GM23248 (cell line): ENCODE results near the gene DOK6. TPM values are rescaled to one million over a fixed set of nuclear protein-coding genes. Genes with fewer than 3 reads are reported as not detected.

Experiments
- DNase-seq: peaks from one replicate; pipeline ENCODE4 v3.0.0-alpha.2; 2015
- H2AFZ ChIP-seq: fragments of 200-600 bp; sonication (generic); 2 replicates; pipeline ENCODE4 v1.6.1; 2016; ENCODE audit warnings: antibody characterized with exemption
- H3F3A ChIP-seq: fragments of 200-600 bp; sonication (generic); 2 replicates; pipeline ENCODE4 v1.6.1; 2016; ENCODE audit warnings: mild to moderate bottlenecking, antibody characterized with exemption, mixed run types; ENCODE audit not compliant: insufficient read depth
- H3K27ac ChIP-seq: fragments of 200-600 bp; sonication (generic); 2 replicates; pipeline ENCODE4 v1.5.1; 2016; ENCODE audit warnings: mild to moderate bottlenecking
- H3K27me3 ChIP-seq: fragments of 200-600 bp; sonication (generic); replicated peaks from 2 replicates; pipeline ENCODE4 v1.6.1; 2016; ENCODE audit warnings: mild to moderate bottlenecking; ENCODE audit not compliant: insufficient read depth
- H3K36me3 ChIP-seq: fragments of 200-600 bp; sonication (generic); 2 replicates; pipeline ENCODE4 v1.6.1; 2016; ENCODE audit warnings: low read depth, mild to moderate bottlenecking
- H3K4me1 ChIP-seq: fragments of 200-600 bp; sonication (generic); 2 replicates; pipeline ENCODE4 v1.6.1; 2016; ENCODE audit warnings: mild to moderate bottlenecking; ENCODE audit not compliant: insufficient read depth
- H3K4me2 ChIP-seq: fragments of 200-600 bp; sonication (generic); one replicate; pipeline ENCODE4 v1.6.1; 2016; ENCODE audit warnings: mild to moderate bottlenecking; ENCODE audit not compliant: unreplicated experiment
- H3K4me3 ChIP-seq: fragments of 200-600 bp; sonication (generic); 2 replicates; pipeline ENCODE4 v1.5.1; 2016; ENCODE audit warnings: mild to moderate bottlenecking
- H3K79me2 ChIP-seq: fragments of 200-600 bp; sonication (generic); 2 replicates; pipeline ENCODE4 v1.6.1; 2016; ENCODE audit warnings: mild to moderate bottlenecking; ENCODE audit not compliant: insufficient read depth
- H3K9ac ChIP-seq: fragments of 200-600 bp; sonication (generic); 2 replicates; pipeline ENCODE4 v1.6.1; 2016; ENCODE audit warnings: mild to moderate bottlenecking
- H3K9me2 ChIP-seq: fragments of 200-600 bp; sonication (generic); 2 replicates; pipeline ENCODE4 v1.6.1; 2016; ENCODE audit warnings: mixed run types, mild to moderate bottlenecking, moderate library complexity; ENCODE audit not compliant: insufficient read depth
- H3K9me3 ChIP-seq: fragments of 200-600 bp; sonication (generic); one replicate; pipeline ENCODE4 v1.6.1; 2017; ENCODE audit warnings: low read depth
- H4K20me1 ChIP-seq: fragments of 200-600 bp; sonication (generic); 2 replicates; pipeline ENCODE4 v1.6.0; 2016; ENCODE audit not compliant: insufficient read depth
- EZH2 ChIP-seq: fragments of 200-600 bp; sonication (generic); IDR thresholded peaks from 2 replicates; pipeline ENCODE4 v1.6.1; 2018; ENCODE audit warnings: antibody characterized with exemption, mild to moderate bottlenecking; ENCODE audit not compliant: insufficient read depth, poor library complexity, severe bottlenecking
- EZH2phosphoT487 ChIP-seq: fragments of 200-600 bp; sonication (generic); IDR thresholded peaks from 2 replicates; pipeline ENCODE4 v1.6.1; 2018; ENCODE audit warnings: antibody characterized with exemption, moderate library complexity, mild to moderate bottlenecking, low read depth; ENCODE audit not compliant: insufficient read depth
- WGBS, 2 experiments: methylation state at CpG; one replicate each; pipeline ENCODE4 v1.1.6; 2015 to 2017; ENCODE audit warnings: low lambda C conversion rate in 2 of 2, low coverage in 1 of 2; ENCODE audit errors: missing lambda C conversion rate in 2 of 2; 5-methylcytosine and 5-hydroxymethylcytosine counted together
- in situ Hi-C: fragments of 300-500 bp; cut with MboI; formaldehyde crosslinking; loops from 2 replicates; pipeline ENCODE4 v1.15.0; 2020
- polyA plus RNA-seq: library from polyadenylated mRNA; unstranded; fragments of >200 nt; fragmentation: Nextera tagmentation; extraction: Ambion mirVana; gene quantifications from 2 replicates; pipeline ENCODE4 v1.2.1, GENCODE V29; 2016
- total RNA-seq: library from RNA; depleted of rRNA; stranded (reverse); fragments of >200 nt; shearing (Covaris generic); gene quantifications from 2 replicates; pipeline ENCODE4 v1.2.3, GENCODE V29; 2014

The DOK6 gene
- total and polyA plus RNA-seq, 2 experiments from 2014 or later: 1.1 to 5.2 TPM

DNA sequence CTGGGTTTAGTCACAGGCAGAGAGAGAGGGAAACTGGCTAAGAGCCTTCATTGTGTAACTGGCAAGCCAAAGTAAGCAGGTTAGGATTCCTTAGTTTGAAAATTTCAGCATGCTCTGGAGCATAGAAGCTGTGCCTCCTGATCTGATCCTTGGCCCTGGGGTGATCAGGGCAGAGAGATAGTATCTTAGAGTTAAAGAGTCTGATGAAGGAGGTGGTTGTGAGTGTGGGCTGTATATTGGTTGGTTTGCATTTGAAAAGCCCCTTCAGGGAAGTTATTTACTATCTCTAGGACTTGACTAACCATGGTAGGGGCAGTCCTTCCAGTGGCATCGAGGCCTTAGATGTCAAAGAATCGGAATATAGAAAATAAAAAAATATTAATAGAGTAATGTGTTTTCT, 316.9 kb downstream of the DOK6 start:
- H3K9ac ChIP-seq: no peak overlapping the region
- H2AFZ ChIP-seq: no peak overlapping the region
- TF ChIP-seq EZH2phosphoT487 (no peak), EZH2 (no peak)
- H3K27ac ChIP-seq: no peak overlapping the region
- H3K79me2 ChIP-seq: no peaks in the 10 kb centered on the region
- no peaks in the 10 kb centered on the region for H3K9me2 ChIP-seq
- H4K20me1 ChIP-seq: no peaks in the 10 kb centered on the region
- in situ Hi-C loops: no loop called here
- no peak overlapping the region for H3K4me3 ChIP-seq
- H3K4me2 ChIP-seq: no peak overlapping the region
- H3K36me3 ChIP-seq: no peaks in the 10 kb centered on the region
- DNase-seq: no peak
- WGBS, 2 experiments: 79 to 82% methylated on average over 2 of the region's 2 CpGs
- no peaks in the 10 kb centered on the region for H3K9me3 ChIP-seq
- H3K4me1 ChIP-seq: no peaks in the 10 kb centered on the region
- H3F3A ChIP-seq: no peaks in the 10 kb centered on the region
- H3K27me3 ChIP-seq: no peaks in the 10 kb centered on the region

DNA sequence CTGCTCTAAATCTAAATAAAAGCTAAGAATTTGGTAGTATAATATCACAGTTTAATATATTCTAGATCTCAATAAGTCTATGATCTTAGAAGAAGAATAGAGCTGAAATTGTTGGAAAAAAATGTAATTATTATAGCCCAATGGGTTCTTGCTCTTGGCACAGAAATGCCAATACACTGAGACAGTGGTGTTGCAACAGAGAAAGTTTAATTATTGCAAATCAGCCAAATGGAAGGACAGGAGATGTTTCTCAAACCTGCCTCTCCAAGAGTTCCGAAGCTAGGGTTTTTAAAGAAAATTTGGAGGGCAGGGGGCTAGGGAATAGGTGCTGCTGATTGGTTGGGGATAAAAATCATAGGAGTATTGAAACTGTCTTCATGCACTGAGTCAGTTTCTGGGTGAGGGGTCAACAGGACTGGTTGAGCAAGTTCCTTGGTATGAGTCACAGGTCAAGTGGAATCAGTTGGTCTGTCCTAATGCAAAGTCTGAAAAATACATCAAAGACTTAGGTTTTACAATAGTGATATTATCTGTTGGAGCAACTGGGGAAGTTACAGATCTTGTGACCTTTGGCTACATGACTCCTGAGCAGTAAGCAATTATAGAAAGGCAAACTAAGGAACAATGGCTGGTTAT, 318.3 kb downstream of the DOK6 start:
- H3F3A ChIP-seq: no peaks in the 10 kb centered on the region
- H3K9me2 ChIP-seq: no peaks in the 10 kb centered on the region
- no peaks in the 10 kb centered on the region for H3K4me1 ChIP-seq
- H3K27me3 ChIP-seq: no peaks in the 10 kb centered on the region
- WGBS, 2 experiments: 24 to 43% methylated on average over 1 of the region's 1 CpG
- no peaks in the 10 kb centered on the region for H4K20me1 ChIP-seq
- H3K79me2 ChIP-seq: no peaks in the 10 kb centered on the region
- no peaks in the 10 kb centered on the region for H3K36me3 ChIP-seq
- no peak overlapping the region for H3K27ac ChIP-seq
- TF ChIP-seq EZH2 (no peak), EZH2phosphoT487 (no peak)
- no peak overlapping the region for H3K9ac ChIP-seq
- no peaks in the 10 kb centered on the region for H3K9me3 ChIP-seq
- no peak for DNase-seq
- H3K4me2 ChIP-seq: no peak overlapping the region
- no peak overlapping the region for H3K4me3 ChIP-seq
- in situ Hi-C loops: no loop called here
- H2AFZ ChIP-seq: no peak overlapping the region

DNA sequence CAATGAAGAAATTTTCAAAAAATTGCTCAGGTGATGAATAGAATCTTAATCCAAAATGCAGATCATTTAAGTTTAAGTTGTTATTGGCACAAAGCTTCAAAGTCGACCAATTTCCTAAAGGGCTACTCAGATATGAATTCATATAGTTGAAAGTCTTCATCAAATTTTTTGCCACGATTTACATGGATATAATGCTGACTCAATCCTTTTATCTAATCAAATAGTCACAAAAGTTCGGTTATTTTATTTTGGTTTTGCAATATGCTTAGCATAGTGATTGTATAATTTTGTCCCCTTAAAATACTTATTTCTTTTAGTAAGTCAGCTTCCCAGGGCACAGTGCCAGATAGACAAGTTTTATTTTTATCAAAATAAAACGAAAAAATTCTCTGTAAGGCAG, 319.7 kb downstream of the DOK6 start:
- no peak overlapping the region for H3K4me2 ChIP-seq
- no peaks in the 10 kb centered on the region for H4K20me1 ChIP-seq
- H3K4me3 ChIP-seq: no peak overlapping the region
- no peak for DNase-seq
- H3K9me3 ChIP-seq: no peaks in the 10 kb centered on the region
- H3K9me2 ChIP-seq: no peaks in the 10 kb centered on the region
- WGBS, 2 experiments: 59 to 63% methylated on average over 4 of the region's 4 CpGs
- in situ Hi-C loops: no loop called here
- H3K9ac ChIP-seq: no peak overlapping the region
- no peak overlapping the region for H2AFZ ChIP-seq
- H3F3A ChIP-seq: no peaks in the 10 kb centered on the region
- H3K79me2 ChIP-seq: no peaks in the 10 kb centered on the region
- no peaks in the 10 kb centered on the region for H3K27me3 ChIP-seq
- H3K4me1 ChIP-seq: no peaks in the 10 kb centered on the region
- H3K27ac ChIP-seq: no peak overlapping the region
- H3K36me3 ChIP-seq: no peaks in the 10 kb centered on the region
- TF ChIP-seq EZH2phosphoT487: no peak
- TF ChIP-seq EZH2: no peak

DNA sequence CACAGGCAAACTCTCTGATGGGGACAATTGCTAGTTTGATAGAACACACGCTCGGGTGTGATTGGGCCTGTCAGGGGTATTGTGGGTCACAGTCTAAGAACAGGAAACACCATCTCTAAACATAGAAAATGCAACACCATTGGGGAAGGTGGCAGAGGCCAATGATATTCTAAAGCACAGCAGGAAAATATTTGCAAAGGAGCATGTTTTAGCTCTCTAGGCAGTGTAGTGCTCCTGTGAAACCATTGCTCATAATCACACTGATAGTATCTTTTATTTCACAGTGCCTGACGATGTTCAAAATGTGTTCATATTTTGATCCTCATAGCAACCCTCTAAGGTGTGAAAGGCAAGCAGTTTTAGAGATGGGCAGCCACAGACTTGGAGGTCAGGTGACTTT, 322.7 kb downstream of the DOK6 start:
- no peak for DNase-seq
- Histone ChIP-seq H3K4me1 (no peaks in the 10 kb centered on the region), H3K79me2 (no peaks in the 10 kb centered on the region), H3K27me3 (no peaks in the 10 kb centered on the region), H3K4me2 (no peak overlapping the region), H3K27ac (no peak overlapping the region), H3K9ac (no peak overlapping the region), H3K4me3 (no peak overlapping the region), H3K9me2 (no peaks in the 10 kb centered on the region), H3K36me3 (no peaks in the 10 kb centered on the region), H4K20me1 (no peaks in the 10 kb centered on the region), H3F3A (no peaks in the 10 kb centered on the region), H2AFZ (no peak overlapping the region), H3K9me3 (no peaks in the 10 kb centered on the region)
- TF ChIP-seq EZH2phosphoT487 (no peak), EZH2 (no peak)
- WGBS, 2 experiments: 79% methylated on average over 3 of the region's 3 CpGs
- in situ Hi-C loops: no loop called here

DNA sequence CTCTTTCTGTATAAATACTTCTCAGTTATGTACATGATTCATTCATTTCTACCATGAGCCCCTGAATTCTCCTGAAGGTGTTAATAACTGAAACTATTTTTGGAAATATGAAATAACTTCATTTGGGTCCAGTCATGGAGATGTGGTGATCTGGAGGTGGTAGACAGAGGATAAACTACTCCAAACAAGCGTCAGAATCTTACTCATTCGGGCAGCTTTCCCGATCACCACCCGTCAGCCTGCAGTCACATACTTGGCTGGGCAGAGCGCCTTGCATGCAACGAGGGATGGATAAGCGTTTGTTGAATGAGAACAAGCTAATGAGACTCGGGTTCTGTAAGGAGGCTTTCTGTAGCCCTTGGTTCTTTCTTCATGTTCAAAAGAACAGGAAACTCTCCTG, 324.3 kb downstream of the DOK6 start:
- TF ChIP-seq EZH2phosphoT487: no peak
- no peak for TF ChIP-seq EZH2
- H4K20me1 ChIP-seq: no peaks in the 10 kb centered on the region
- H3K36me3 ChIP-seq: no peaks in the 10 kb centered on the region
- no peak overlapping the region for H3K4me2 ChIP-seq
- H3K79me2 ChIP-seq: no peaks in the 10 kb centered on the region
- no peak overlapping the region for H3K27ac ChIP-seq
- H3K4me1 ChIP-seq: no peaks in the 10 kb centered on the region
- WGBS, 2 experiments: 85 to 87% methylated on average over 8 of the region's 8 CpGs
- in situ Hi-C loops: no loop called here
- no peaks in the 10 kb centered on the region for H3K27me3 ChIP-seq
- H3K9me2 ChIP-seq: no peaks in the 10 kb centered on the region
- H3K9me3 ChIP-seq: no peaks in the 10 kb centered on the region
- no peak overlapping the region for H3K4me3 ChIP-seq
- no peaks in the 10 kb centered on the region for H3F3A ChIP-seq
- H2AFZ ChIP-seq: no peak overlapping the region
- DNase-seq: no peak
- no peak overlapping the region for H3K9ac ChIP-seq
